SHP77 (cell line): ENCODE data around the gene HOXC10.

Source experiments
- DNase-seq, 2 experiments: peaks; one replicate each; lab custom pipeline; 2025; lab: John Stamatoyannopoulos, UW

The HOXC10 gene

DNA sequence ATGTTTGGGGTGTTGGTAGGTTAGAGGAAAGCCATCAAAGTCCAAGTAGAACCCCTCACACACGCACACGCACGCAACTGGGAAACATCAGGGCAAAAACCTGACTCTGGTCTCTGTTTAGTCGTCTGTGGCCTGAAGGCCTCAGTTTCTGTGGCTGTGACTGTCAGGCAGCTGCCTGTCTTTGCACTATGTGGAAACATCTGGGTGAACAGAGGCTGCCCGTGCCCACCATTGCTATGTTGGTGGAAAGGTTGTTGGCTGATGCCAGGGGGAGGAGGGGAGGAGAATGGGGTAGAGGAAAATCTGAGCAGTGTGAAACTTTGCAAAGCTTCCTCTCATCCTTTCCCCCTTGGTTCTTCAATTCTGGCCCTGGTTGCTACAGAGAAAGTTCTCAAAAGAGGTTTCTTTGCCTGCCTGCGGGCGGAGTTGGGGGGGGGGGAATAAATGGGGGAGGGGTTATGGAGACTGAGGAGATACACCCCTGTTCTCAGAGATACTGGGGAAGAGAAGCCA lies 7.5 kb downstream of the HOXC10 start:
- DNase-seq: no peak

DNA sequence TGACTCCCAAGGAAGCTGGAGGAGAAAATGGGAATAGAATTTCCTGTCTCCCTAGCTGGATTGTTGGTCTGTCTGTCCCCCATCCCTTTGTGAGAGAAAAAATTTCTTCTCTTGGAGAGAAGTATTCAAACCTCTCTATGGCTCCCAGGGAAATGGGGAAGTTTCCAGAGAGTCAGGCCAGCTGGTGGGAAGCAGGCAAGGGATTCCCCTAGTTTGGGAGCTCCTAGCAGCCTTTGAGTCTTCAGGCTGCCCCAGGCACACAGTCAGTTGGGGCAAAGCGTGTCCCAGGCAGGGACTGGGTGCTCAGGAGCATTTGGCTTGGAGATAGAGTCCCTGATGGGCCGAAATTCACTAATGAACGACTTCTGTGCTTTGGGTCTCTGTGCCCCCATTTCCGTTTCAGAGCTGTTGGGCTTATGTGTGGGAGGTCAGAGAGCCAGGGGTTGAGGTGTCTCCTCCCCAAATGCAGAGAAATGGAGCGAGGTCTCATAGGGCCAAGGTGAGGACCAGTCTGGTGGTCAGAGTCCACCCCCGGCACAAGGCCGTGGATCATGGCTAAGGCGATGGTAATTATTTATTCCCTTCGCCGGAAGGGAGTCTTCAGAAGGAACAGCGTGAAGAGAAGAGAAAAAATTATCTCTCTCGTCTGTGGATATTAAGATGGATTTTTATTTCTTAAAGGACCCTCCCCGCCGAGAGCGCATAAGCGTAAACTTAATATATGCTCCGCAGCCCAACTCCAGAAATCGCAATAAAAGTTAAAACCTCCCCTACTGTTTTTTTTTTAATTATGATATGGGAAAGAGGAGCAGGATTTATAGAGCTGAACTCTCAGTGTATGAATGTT lies 8.4 kb downstream of the HOXC10 start:
- no peak for DNase-seq

DNA sequence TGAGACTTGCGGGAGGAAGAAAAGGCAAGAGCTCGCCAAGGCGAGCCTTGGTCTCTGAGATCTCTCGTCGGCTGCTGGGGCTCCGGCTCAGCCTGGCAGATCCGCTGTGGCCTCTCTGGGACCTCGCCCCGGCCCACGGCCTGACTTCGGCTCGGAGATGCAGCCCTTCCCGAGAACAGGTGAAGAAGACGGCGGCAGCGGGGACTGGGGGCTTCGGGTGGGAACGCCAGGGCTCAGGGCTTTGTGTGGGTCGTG lies 9.0 kb downstream of the HOXC10 start:
- DNase-seq: no peak

DNA sequence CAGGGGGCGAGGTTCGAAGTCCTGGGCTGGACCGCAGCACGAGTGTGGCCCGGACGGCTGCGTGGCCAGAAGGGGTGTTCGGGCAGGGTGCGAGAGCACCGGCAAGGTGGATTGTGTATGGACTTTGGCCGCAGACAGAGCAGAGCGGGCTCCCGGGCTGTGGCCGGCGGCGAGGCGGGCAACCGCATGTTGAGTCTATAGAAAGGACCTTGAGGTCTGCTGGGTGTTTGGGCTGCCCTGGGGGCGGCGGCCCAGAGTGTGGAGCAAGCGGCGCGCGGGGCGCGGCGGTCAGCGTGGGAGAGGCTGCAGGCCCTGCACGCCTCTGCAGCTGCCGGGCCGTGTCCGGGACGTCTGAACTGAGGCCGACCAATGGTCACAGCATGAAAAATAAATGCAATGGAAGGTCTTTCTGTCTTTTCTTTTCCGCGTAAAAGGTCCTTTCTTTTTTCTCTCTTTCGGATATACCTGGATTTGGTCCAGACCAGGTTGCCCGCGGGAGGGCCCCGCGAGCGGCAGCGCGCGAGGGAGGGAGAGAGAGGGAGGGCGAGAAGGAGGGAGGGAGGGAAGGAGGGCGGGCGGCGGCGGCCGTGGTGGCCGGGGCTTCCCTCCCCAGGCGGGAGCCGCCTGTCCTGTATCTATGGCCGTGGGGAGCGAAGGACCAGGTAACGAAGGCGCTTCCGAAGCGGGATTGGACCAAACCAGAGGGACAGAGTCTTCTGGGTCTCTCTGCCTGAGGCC lies 9.5 kb downstream of the HOXC10 start:
- no peak for DNase-seq

DNA sequence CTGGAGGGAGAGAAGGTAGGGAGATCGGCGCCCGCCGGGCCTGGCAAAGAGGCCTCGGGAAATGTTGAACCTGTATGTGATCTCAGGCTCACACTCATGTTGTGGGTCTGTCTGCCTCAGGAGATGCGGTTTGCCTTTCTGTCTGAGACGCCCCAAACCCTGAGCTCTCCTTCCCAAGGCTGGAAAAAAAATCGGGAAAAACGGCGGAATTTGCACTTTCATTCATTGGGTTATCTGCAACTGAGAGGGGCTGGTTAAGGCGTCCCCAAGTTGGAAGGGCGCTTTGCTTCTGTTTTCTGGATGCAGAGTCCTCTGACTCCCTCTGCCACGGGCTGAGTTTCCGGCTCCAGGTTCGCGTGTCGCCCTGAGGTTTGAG lies 10.0 kb downstream of the HOXC10 start:
- DNase-seq: no peak

DNA sequence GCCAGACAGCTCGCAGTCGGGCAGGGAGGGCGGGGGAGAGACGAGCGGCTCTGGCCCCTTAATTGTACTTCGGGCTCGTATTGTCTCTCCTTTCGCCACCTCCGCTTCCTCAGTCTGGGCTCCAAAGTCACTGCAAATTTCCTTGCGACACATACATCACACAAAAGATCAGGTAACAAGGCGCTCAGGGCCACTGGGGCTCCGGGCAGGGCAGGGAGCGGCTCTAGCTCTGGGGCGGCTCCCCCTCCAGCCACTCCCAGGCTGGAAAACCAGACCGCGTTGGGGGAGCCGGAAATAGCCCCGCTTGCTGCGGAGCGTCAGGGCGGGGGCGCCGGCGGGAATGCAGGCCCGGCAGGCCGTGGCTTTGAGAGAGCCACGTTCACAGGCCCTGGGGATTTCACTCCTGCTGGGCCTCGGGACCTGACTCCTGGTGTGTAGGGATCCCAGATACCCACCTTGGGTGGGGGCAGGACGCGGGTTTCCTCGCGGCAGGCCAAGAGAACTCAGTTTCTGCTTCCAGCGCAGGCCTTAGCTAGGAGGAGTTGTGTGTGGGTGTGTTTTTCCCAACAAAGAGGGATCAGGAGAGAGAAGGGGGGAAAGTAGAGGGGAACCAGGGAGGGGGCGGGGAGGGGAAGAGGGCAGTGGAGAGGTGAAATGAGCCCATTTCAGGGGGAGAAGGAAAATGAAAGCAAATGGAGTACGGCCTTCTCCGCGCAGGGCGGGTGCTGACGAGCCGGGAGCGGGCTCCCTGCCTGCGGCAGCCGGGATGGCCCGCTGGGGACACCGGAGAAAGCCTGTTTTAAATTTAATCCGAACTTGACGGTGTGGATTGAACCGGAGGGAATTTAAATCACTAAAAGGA lies 10.7 kb downstream of the HOXC10 start:
- DNase-seq: no peak

DNA sequence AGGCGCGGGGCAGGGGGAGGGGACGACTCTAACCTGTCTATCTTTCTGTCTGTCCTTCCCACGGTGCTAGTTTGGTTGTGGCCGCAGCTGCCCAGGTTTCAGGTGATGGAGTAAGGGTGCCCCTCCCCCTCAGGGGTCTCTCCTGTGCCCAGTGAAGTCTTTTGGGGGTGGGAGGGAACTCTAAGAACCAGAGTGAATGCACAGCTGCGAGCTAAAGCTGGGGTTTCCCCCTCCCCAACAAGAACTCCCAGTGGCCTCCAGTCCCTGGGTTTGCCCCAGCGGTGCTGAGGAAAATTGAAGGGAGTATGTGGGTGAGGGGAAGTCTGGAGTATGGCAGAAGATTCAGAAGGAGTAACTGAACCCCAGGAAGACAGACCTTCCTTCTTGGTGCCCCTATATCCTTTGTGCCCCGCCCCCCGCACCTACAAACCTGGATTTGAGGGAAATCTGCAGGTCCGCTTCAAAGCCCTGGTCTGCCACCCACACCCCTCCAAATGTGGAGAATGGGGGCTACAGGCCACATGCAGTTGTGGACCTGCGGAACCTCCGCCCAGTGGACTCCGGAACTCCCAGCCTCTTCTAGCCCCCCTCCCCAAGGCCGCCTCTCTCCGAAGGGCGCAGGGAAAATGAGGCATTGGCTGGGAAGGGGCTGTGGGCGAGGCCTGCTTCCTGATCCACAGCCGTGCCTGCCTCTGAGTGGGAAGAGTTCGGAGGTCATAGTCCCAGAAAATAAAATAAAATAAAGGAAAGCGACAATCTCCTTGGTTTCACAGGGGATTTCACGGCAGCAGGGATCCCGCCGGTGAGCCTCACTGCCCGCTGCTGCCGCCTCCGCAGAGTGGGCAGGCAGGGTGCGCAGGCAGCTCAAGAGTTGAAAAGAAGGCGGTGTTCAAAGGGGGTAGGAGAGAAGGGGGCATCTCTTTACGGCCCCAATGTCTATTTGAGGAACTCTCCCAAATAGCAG lies 11.6 kb downstream of the HOXC10 start:
- DNase-seq: no peak

DNA sequence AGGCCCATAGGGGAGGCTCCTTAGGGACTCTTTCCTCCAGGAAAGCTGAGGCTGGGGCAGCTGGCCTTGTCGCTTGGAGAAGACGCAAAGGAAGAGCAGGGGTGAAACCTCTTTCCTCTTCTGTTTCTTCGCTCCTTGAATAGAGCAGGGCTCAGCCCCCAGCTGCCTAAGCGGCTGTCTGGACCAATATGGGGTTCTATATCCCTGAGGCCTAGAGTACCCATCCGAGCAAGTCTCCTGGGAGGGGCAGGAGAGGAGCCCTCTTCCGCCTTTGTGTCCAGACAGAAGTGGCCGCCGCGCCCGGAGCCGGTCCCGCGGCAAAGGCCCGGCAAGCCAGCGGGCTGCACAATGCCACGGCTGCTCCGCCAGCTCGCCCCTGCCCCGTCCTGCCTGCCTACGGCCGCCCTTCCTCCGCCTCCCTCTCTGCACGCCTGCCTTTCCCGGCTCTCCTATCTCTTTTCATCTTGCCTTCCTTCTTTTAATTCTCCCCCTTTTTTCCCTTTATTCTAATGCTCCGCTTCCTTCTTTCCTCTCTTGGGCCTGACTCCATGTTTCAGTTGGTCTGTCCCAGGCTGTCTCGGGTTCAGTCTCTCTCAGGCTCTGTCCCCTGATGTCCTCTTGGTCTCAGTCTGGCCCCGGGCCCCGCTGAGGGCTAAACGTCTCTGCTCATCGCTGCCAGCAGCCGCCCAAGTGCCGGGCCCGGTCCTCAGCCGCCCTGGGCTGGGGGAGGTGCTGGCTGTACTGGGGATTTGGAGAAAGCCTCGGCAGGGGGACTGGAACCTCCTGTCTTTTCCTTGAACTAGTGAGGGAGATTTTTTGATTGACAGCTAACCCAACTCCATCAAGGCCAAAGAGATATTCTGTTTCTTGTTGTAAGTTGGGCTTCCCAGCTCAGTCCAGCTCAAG lies 12.5 kb downstream of the HOXC10 start:
- no peak for DNase-seq

DNA sequence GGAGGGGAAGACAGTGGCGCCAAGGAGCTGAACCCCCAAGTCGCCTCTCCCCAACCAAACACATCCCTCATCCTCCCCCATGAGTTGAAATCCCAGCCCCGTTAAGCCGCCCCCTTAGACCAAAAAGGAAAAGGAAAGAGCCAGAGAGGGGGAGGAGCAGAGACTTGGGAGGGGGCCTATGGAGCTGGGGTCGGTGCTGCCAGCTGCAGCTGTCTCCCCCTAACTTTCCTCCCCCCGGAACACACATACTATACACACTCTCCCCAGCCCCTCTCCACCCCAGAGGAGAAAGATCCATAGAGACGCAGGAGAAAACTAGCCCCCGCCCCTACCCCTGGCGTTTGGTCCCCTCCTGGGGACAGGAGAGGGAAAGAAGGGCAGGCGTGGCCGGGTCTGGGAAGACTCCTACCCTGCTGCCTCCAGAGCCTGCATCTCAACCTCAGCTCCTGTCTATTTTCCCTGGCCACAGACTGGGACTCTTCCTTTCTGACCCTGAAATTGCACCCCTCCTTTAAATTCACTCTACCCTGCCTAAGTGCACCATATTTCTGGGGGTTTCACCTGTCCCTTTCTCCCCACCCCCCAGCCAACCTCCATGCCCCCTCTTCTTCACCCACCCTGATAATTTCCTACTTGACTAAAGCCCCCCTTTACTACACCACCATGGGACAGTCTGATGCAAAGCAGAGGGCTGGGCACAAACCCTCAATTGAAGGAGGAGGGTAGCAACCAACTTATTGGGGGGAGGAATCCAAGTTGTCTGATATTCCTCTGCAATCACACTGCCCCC lies 13.4 kb downstream of the HOXC10 start:
- no peak for DNase-seq

DNA sequence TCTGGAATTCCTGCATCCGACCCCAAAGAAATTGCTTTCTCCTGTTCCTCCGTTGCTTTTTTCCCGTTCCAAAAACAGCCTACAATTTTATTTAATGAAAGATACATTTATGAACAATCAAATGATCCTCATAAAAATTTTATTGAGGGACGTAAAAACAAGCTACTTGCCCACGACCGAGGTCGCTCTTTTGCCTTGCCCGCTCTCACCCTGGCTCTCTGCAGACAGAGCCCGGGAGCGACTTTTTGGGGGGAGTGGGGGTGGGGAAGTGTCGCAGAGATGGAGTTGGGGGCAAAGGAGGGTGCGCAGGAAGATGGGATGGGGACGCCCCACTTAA lies 13.9 kb downstream of the HOXC10 start:
- DNase-seq: no peak

DNA sequence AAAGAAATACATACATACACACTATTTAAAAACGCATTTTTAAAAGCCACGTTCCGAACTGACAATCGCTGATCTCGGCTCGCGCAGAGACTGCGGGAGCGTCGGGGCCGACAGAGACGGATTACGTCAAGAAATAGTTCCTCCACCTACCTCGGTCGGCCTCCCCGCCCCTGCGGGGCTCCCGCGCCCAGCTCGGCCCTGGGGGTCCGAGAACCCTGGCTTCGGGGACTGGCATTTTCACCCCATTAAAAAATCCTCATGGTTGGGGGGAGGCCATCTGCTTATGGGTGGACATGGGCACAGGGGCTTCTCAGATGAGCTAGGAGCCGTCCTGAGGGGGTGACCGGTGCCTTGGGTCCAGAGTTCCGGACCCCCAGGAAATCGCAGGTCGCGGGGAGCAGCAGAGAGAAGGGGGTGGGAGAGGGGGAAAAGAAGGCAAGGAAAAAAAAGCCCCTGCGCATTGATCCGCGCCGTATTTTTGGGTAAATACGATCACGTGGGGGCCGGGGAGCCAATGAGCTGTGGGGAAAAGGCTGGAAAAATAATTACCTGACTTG lies 14.7 kb downstream of the HOXC10 start:
- DNase-seq: no peak

DNA sequence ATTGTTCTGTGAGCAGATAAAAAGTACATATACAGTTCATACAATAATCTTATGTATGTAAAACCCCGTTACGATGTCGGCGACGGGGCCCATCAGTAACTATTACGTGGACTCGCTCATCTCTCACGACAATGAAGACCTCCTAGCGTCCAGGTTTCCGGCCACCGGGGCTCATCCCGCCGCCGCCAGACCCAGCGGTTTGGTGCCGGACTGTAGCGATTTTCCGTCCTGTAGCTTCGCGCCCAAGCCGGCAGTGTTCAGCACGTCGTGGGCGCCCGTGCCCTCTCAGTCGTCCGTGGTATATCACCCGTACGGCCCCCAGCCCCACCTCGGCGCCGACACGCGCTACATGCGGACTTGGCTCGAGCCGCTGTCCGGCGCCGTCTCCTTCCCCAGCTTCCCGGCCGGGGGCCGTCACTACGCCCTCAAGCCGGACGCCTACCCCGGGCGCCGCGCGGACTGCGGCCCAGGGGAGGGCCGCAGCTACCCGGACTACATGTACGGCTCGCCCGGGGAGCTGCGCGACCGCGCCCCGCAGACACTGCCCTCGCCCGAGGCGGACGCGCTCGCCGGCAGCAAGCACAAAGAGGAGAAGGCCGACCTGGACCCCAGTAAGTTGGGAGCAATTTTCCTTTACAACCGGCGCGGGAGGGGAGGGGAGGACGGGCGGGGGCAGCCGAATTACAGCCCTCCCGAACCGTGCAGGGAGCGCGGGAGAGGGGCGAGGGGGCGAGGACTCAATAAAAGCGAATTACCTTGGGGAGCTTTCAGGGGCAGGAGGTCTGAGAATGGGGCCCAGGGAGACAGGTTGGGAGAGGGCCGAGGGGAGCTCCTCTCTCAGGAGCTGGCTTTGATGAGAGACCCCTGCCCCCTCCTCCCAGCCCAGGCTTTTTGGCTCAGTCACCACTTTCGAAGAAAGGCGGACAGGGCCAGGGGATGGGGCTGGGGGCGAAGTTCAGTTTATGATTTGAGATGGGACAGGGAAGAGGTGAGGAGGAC lies 15.5 kb downstream of the HOXC10 start, which contains the start of gene HOXC9:
HOXC9 (plus strand) TSS at position 46 of the 999 bp plus-strand sequence; CDS start at position 74, 28 bp downstream.
- DNase-seq: no peak

DNA sequence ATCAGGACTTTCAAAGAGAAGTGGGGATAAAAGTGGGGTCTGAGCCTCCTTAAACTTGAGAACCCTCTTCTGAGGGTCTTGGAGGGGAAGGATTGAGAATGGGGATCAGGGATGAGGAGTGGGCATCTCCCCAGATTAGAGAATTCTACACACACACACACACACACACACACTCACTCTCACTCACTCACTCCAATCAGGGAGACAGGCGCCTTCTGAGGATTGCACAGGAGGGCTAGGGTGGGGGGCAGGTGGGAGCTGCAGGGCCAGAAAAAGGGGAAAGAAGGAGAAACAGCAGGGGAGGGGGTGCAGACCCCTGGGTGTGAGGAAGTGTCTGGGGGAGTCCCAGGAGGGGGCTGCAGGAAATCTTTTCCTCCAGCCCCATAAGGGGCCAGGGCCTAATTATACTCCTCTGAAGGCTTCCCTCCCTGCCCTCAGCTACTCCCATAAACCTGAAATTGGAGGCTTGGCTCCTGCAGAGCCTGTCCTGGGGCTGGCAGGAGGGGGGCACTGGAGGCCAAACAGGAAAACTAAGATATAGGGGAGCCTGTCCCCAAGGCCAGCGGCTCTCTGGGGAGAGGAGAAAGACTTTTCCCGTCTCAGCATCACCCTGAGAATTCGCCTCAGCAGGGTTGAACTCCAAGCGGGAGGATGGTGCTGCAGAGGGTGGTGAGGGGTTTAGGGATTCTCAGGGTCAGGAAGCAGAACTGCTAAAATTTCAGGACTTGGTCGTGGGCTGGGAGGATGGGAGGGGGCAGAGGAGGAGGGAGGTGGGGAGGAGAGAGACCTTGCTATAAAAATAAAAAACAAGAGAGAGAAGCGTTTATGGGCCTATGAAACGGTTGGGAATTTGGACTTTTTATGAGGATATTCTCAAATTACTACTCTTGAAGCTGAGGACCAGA lies 16.6 kb downstream of the HOXC10 start:
- DNase-seq: no peak

DNA sequence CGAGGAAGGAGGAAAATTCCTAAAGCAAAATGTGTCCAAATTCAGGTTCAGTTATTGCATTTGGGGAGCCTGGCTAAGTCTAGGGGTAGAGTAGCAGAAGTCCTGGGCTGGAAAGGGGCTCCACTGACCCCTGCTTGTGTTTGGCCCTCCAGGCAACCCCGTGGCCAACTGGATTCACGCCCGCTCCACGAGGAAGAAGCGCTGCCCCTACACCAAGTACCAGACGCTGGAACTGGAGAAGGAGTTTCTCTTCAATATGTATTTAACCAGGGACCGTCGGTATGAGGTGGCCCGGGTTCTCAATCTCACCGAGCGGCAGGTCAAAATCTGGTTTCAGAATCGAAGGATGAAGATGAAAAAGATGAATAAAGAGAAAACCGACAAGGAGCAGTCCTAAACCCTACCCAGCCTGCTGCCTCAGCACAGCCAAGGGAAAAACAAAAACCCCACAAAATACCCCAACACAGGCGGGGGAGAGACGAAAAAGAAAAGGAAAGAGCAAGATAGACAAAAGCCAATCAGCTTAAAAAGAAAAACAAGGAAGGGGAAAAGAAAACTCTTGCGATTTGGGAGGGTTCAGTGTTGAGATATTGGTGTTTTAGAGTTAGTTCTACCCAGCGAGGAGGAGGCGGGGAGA lies 17.4 kb downstream of the HOXC10 start:
- no peak for DNase-seq

DNA sequence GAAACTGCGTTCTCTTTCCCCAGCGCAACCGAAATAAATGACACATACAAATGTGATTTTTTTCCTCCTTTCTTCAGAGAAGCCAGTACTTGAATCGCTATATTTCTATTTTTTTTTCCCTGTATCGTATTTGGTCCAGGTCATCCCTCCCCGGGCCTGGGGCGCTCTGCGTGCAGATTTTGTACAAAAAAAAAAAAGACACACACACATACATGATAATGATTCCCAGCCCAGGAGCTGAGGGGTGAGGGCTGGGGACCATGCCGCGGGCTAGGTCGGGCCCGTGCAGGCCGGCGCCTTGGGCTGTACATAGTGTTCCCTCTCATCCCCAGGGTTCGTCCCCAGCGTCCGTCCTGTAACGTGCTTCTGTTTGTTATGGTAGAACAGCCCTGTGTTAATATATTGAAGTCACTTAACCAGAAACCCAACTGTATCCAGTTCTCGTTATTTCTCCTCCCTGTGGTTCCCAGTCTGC lies 18.0 kb downstream of the HOXC10 start:
- no peak for DNase-seq

DNA sequence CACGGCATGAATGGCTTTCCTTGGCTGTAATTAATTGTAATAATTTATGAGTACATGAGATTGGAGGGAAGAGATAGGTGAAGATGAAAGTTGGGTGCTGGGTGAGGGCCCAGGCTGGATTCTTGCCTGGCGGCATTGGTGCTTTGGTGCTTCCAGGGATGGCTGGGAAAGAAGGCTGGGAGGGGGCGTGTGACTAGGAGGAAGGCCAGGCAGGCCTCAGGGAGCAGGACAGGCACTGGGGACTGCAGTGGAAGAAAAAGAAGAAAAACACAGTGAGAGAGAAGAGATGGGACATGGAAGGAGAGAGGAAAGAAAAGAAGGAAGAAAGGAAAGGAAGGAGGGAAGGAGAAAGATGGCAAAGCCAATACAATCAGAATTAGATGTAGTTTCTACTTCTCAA lies 18.7 kb downstream of the HOXC10 start:
- no peak for DNase-seq
